ENCODE data around the gene IFRD2. TPM values are rescaled to one million over a fixed set of nuclear protein-coding genes. Genes with fewer than 3 reads are reported as not detected.
A peak's percentile ranks its signal among the peaks of the same experiment; 100 is the strongest.

IFRD2 gene
- total and polyA plus RNA-seq, 9 of the 15 experiments (the other 6 are each of a cell fraction or from before 2014, with no cell fraction given) = 30.5 to 115 (median 52.8) TPM

- Histone ChIP-seq H3K27ac (ENCODE audit: extremely low read depth, low read depth, low read length) (no peak overlapping the region), H2AFZ (ENCODE audit: low read depth, low read length) (no peak overlapping the region), H3K4me1 (replicated peaks in 1 of 2; ENCODE audit: control insufficient read depth in 2 of 2, insufficient read depth in 2 of 2, low read length in 2 of 2) (peaks cover 6 to 51% of the 10 kb centered on the region in 2 experiments; a peak in 4 of 5 replicates), H3K4me3 (no peak overlapping the region), H3K79me2 (ENCODE audit: control insufficient read depth, insufficient read depth, low read length) (peaks cover 3% of the 10 kb centered on the region; the same call in 1 of the 3 replicates), H3K9me1 (ENCODE audit: control insufficient read depth, insufficient read depth, low read length) (no peaks in the 10 kb centered on the region), H3K36me3 (ENCODE audit: control insufficient read depth, insufficient read depth, low read length) (no peaks in the 10 kb centered on the region), H3K27me3 (ENCODE audit: control insufficient read depth in 2 of 2, insufficient read depth in 2 of 2, low read length in 2 of 2) (no peaks in the 10 kb centered on the region), H4K20me1 (replicated peaks; ENCODE audit: control insufficient read depth, insufficient read depth, low read length) (no peaks in the 10 kb centered on the region), H3K4me2 (ENCODE audit: insufficient read depth, low read length) (no peak overlapping the region), H3K9me3 (replicated peaks; ENCODE audit: control insufficient read depth, insufficient read depth, low read depth, low read length) (no peaks in the 10 kb centered on the region), H3K9ac (ENCODE audit: insufficient read depth in 1 of 2, low read depth in 2 of 2, low read length in 2 of 2) (no peak overlapping the region)
- FAIRE-seq = no peak
- WGBS (ENCODE audit: insufficient coverage, low coverage, missing lambda C conversion rate) = 38% methylated on average over 5 of the region's 6 CpGs
- ChIA-PET CTCF (ENCODE audit: low intra/inter-chr PET ratio) (no interaction called here), POLR2A (interaction anchor here (0.6 to 1.5 kb wide), 5 partner anchors 14 to 335 kb away, joined by 3 read pairs; no protein-coding TSS in a partner anchor)
- no TSS peak for BruUV-seq (replicated peaks)
- TF ChIP-seq, protein P1, sequence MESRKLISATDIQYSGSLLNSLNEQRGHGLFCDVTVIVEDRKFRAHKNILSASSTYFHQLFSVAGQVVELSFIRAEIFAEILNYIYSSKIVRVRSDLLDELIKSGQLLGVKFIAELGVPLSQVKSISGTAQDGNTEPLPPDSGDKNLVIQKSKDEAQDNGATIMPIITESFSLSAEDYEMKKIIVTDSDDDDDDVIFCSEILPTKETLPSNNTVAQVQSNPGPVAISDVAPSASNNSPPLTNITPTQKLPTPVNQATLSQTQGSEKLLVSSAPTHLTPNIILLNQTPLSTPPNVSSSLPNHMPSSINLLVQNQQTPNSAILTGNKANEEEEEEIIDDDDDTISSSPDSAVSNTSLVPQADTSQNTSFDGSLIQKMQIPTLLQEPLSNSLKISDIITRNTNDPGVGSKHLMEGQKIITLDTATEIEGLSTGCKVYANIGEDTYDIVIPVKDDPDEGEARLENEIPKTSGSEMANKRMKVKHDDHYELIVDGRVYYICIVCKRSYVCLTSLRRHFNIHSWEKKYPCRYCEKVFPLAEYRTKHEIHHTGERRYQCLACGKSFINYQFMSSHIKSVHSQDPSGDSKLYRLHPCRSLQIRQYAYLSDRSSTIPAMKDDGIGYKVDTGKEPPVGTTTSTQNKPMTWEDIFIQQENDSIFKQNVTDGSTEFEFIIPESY (CRISPR knock-in tag; IDR thresholded peaks at IDR 0.05) = peak; percentile 42; the same call in 1 of the 2 replicates
- no peak for TF ChIP-seq JUN (IDR thresholded peaks at IDR 0.05; ENCODE audit: borderline replicate concordance, low read depth, low read length)
- TF ChIP-seq JUN (CRISPR knock-in tag; IDR thresholded peaks at IDR 0.05; ENCODE audit: borderline replicate concordance) = no peak
- peak; percentile 42 for TF ChIP-seq FOSL1 (tag; conservative IDR thresholded peaks at IDR 0.05)
- no peak for TF ChIP-seq ZNF764 (CRISPR knock-in tag; IDR thresholded peaks at IDR 0.05; ENCODE audit: low read depth)
- peak; percentile 54 for TF ChIP-seq ATF3 (IDR thresholded peaks at IDR 0.05)
- no peak for TF ChIP-seq ATF3 (CRISPR knock-in tag; conservative IDR thresholded peaks at IDR 0.05)
- TF ChIP-seq TFAP4 (CRISPR knock-in tag; IDR thresholded peaks at IDR 0.05; ENCODE audit: borderline replicate concordance) = 0 out of 2 replicates have a peak, but pooled peaks have one; percentile 12
- 0 out of 2 replicates have a peak, but pooled peaks have one; percentile 27 for TF ChIP-seq DPF2 (IDR thresholded peaks at IDR 0.05)
- no peak for TF ChIP-seq ZNF589 (CRISPR knock-in tag; IDR thresholded peaks at IDR 0.05; ENCODE audit: low read depth)
- TF ChIP-seq MCM3 (IDR thresholded peaks at IDR 0.05) = no peak
- no peak for ATAC-seq
- intact Hi-C loops (cut with micrococcal nuclease) = no loop called here
- in situ Hi-C loops (cut with MboI) = no loop called here
- DNase-seq (ENCODE audit: extremely low read depth in 1 of 4, low spot score in 3 of 4) = no peak
These were observed 28.5 kb downstream of the IFRD2 start for GRCh38 chr3:50263478-50264382.
